Coronary artery (tissue), 2 donors: ENCODE measurements around the gene ECM2.

ENCODE experiments used
- DNase-seq: peaks from one replicate; pipeline ENCODE4 v3.0.0-alpha.2; 2017; ENCODE audit warnings: low spot score
- H3K27ac ChIP-seq, 2 donors: fragments of 200-600 bp; sonication (generic); one replicate each; pipeline ENCODE4 v1.5.1; 2016 to 2019
- H3K4me3 ChIP-seq: fragments of 200-600 bp; sonication (generic); 2 replicates; pipeline ENCODE4 v1.5.1; 2016; ENCODE audit warnings: mild to moderate bottlenecking, moderate library complexity
- CTCF ChIP-seq: fragments of 200-600 bp; sonication (generic); IDR thresholded peaks from one replicate; pipeline ENCODE4 v1.5.1; 2019; ENCODE audit warnings: antibody characterized with exemption

The ECM2 gene

DNA sequence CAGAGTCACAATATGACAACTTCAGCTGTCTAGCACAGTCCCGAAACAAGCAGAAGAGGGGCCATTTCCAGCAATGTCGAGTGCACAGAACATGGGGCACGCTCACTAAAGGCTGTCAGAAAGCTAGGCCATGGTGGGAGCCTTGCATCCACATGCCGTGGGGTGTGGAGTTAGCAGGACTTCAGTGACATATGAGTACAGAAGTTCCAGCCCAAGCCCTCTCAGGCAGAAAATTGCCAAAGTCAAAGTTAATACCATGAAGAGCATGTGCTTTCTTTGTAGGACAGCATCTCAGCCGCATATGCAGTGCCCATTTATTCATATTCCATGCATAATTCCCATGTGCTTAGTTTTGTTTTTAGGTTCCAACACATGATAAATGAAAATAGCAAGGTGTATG is 26.7 kb downstream of the ECM2 start:
- peak overlapping the region; percentile 66 to 89 for H3K27ac ChIP-seq
- DNase-seq, result no peak
- TF ChIP-seq CTCF, result no peak
- no peak overlapping the region for H3K4me3 ChIP-seq

DNA sequence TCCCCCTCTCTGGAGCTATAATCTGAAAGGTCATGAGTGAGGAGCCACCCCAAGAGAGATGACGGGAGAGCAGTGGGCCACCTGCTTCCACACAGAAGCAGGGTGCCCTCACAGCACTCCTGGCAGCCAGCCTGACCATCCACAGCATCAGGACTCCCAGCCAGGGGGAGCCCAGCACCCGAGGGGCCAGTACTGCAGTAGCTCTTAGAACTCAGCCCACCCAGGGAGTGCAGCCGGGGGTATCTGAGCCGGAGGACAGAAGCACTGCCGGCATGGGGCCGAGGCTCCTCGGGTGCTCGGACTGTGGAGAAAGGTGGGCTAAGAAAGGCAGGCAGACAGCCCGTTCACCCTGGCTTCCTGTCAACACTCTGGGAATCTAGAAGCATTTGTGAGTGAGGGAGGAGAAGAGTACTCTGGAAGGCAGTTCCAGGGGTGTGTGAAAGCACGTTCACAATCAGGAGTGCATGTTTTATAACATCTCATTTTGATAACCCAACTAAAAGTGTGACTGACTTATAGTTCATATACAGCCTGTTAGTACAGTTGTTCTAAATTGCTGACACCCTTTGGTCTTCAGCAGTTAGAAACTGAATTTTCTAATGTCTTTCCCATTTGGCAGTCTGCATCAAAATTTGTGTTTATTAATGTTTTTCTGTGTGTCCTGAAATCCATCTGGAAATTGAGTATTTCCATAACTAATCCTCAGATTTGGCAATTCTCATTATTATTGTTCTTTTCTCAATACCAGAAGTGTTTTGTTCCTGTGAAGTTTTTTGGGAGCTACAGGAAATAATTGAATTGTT is 27.6 kb downstream of the ECM2 start:
- no peak for DNase-seq
- H3K27ac ChIP-seq, result peak overlapping the region; percentile 89 to 91

DNA sequence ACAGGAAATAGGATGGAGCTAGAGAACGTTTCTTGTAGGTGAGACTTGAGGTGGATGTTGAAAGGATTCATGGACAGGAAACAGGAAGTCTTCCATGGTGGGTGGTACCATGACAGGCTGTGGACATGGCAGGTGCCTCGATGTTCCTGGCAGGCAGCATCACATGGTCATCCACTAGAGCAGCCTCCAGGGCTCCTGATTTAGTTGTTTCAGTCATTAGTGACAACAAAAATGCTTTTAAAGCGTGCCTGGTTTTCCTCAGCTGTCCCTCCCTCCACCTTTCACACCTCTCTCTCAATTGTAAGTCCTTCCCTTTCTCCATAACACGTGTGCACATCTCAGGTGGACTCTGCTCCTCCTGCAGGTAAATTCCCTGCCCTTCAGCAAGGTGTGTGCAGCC is 28.3 kb downstream of the ECM2 start:
- DNase-seq, result no peak
- no peak overlapping the region for H3K4me3 ChIP-seq
- TF ChIP-seq CTCF, result no peak
- H3K27ac ChIP-seq, result peak overlapping the region; percentile 89 to 91

More for the DNA sequence above, 27.6 kb downstream of the ECM2 start:
- TF ChIP-seq CTCF, result no peak
- H3K4me3 ChIP-seq, result peak overlapping the region; percentile 43

DNA sequence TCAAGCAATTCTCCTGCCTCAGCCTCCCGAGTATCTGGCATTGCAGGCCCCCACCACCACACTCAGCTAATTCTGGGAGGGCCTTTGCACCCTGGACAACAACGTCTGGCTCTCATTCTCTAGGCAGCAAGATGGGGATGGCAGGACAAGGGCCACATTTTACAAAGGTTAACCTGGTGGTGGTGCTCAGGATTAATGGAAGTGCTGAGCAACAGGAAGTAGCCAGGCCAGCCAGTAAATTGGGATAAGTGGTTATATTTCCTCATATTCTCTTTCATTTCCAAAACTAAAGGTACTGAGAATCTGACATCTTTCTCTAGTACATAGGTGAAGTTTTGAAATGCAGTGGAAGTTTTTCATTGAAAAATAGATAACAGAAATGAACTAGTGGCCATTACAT is 28.8 kb downstream of the ECM2 start:
- no peak for TF ChIP-seq CTCF
- Histone ChIP-seq H3K27ac (peak overlapping the region; percentile 89 to 91), H3K4me3 (peak overlapping the region; percentile 20)
- no peak for DNase-seq

DNA sequence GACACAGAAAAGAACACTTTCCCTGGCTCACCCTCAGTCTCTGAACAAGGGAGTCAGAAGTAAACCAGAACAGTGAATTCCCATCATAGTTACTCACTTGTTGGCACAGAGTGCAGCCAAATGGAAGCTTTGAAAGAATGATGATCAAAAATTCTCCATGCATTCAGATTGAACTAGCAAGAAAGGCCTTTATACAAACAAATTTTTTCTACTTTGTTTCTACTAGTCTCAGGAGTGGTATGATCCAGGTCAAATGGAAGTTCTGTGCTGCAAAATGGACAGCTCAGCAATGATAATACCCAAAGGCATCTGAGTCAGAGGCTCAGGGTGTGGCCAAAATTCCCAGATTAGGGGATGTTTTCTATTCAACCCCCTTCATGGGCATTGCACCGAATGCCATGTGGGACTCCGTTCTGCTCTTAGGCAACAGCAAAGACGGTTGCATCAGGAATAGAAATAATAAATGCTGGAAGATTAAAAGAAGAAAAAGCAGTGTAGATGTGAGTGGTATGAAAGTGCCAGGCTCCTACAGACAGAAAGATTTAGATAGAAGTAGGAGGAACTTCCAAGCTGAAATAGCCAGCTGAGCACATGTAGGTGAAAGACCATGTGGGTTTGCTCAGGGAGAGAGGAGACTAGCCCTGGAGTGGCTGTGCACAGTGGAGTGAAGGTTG is 29.5 kb downstream of the ECM2 start:
- TF ChIP-seq CTCF, result no peak
- DNase-seq, result peak; percentile 83
- H3K27ac ChIP-seq, result peak overlapping the region; percentile 89 to 91
- H3K4me3 ChIP-seq, result peak overlapping the region; percentile 37

GRCh38 chr9:92504881-92505280 is 30.9 kb downstream of the ECM2 start:
- no peak overlapping the region for H3K4me3 ChIP-seq
- no peak for TF ChIP-seq CTCF
- peak overlapping the region; percentile 85 to 89 for H3K27ac ChIP-seq
- no peak for DNase-seq

- DNase-seq, result no peak
- Histone ChIP-seq H3K27ac (peak overlapping the region; percentile 20 to 64), H3K4me3 (no peak overlapping the region)
- no peak for TF ChIP-seq CTCF
Measured at GRCh38 chr9:92503156-92503555, 32.6 kb downstream of the ECM2 start.
